ENCODE results near the gene TDRD3. TPM values are rescaled to one million over a fixed set of nuclear protein-coding genes. Genes with fewer than 3 reads are reported as not detected.

The TDRD3 gene
- polyA plus RNA-seq, 1 of the 3 experiments (the other 2 are of a cell fraction) = 3.8 TPM

- no peak for DNase-seq
- peak overlapping the region; percentile 80 for H3K4me2 ChIP-seq
- H3K36me3 ChIP-seq (replicated peaks in 1 of 2; ENCODE audit: control insufficient read depth in 1 of 2, insufficient read depth in 2 of 2, low read length in 1 of 2) = no peaks in the 10 kb centered on the region
- ChIA-PET CTCF (interaction anchor here (0.9 to 4.0 kb wide), 2 partner anchors 32 to 1555 kb away, joined by 3 to 14 read pairs; no protein-coding TSS in a partner anchor), POLR2A (no interaction called here)
- H3K27ac ChIP-seq (ENCODE audit: low read depth in 2 of 2, low read length in 1 of 2) = peak overlapping the region; percentile 84 to 97; a peak in 2 of 4 replicates
- peaks cover 58% of the 10 kb centered on the region for H3K79me2 ChIP-seq (ENCODE audit: insufficient read depth)
- H3K4me3 ChIP-seq (ENCODE audit: low read depth in 2 of 2, low read length in 1 of 2) = peak overlapping the region in 1 of 2 experiments; percentile 84; a peak in 2 of 4 replicates
- H3K27me3 ChIP-seq (ENCODE audit: insufficient read depth) = no peaks in the 10 kb centered on the region
- H3F3A ChIP-seq (replicated peaks; ENCODE audit: insufficient read depth) = peaks cover 16% of the 10 kb centered on the region
- WGBS (ENCODE audit: low lambda C conversion rate) = 91% methylated on average over 6 of the region's 6 CpGs
- H3K9ac ChIP-seq = peak overlapping the region; percentile 89
- TF ChIP-seq FOXM1 (IDR thresholded peaks at IDR 0.05; ENCODE audit: low read depth) (no peak), NRF1 (IDR thresholded peaks at IDR 0.05; ENCODE audit: low read depth, low read length) (no peak), RCOR1 (IDR thresholded peaks at IDR 0.05; ENCODE audit: low read length) (no peak), PBX3 (IDR thresholded peaks at IDR 0.05) (no peak), MAX (IDR thresholded peaks at IDR 0.05; ENCODE audit: low read depth) (no peak), FOXJ3 (CRISPR knock-in tag; IDR thresholded peaks at IDR 0.05) (no peak), EZH2phosphoT487 (IDR thresholded peaks at IDR 0.05; ENCODE audit: borderline replicate concordance, low read depth) (no peak), RAD21 (IDR thresholded peaks at IDR 0.05; ENCODE audit: low read length) (no peak)
- TF ChIP-seq, protein P1, sequence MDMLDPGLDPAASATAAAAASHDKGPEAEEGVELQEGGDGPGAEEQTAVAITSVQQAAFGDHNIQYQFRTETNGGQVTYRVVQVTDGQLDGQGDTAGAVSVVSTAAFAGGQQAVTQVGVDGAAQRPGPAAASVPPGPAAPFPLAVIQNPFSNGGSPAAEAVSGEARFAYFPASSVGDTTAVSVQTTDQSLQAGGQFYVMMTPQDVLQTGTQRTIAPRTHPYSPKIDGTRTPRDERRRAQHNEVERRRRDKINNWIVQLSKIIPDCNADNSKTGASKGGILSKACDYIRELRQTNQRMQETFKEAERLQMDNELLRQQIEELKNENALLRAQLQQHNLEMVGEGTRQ (IDR thresholded peaks at IDR 0.05; ENCODE audit: borderline replicate concordance, low read depth, low read length) = no peak
- H3K9me2 ChIP-seq = no peaks in the 10 kb centered on the region
- H3K9me3 ChIP-seq = no peaks in the 10 kb centered on the region
- peaks cover 3 to 8% of the 10 kb centered on the region in 2 experiments; a peak in 2 of 4 replicates for H3K4me1 ChIP-seq (ENCODE audit: control insufficient read depth in 1 of 2, insufficient read depth in 2 of 2, low read depth in 1 of 2, low read length in 1 of 2)
- no peaks in the 10 kb centered on the region for H4K20me1 ChIP-seq (ENCODE audit: insufficient read depth)
- H2AFZ ChIP-seq (ENCODE audit: low read depth) = no peak overlapping the region
These were observed 2.0 kb downstream of the TDRD3 start for GRCh38 chr13:60398907-60399589.

GRCh38 chr13:60402022-60402421 is 5.0 kb downstream of the TDRD3 start:
- H3K9me2 ChIP-seq = no peaks in the 10 kb centered on the region
- no peak overlapping the region for H3K4me2 ChIP-seq
- H4K20me1 ChIP-seq (ENCODE audit: insufficient read depth) = no peaks in the 10 kb centered on the region
- H3F3A ChIP-seq (replicated peaks; ENCODE audit: insufficient read depth) = peaks cover 6% of the 10 kb centered on the region
- H3K4me3 ChIP-seq (ENCODE audit: low read depth in 2 of 2, low read length in 1 of 2) = no peak overlapping the region
- ChIA-PET CTCF (no interaction called here), POLR2A (no interaction called here)
- no peak for TF ChIP-seq CHD2 (IDR thresholded peaks at IDR 0.05; ENCODE audit: low read length, partially characterized antibody)
- TF ChIP-seq RCOR1 (IDR thresholded peaks at IDR 0.05; ENCODE audit: low read length) = no peak
- TF ChIP-seq GABPA (IDR thresholded peaks at IDR 0.05; ENCODE audit: low read depth) = no peak
- TF ChIP-seq, protein P2, sequence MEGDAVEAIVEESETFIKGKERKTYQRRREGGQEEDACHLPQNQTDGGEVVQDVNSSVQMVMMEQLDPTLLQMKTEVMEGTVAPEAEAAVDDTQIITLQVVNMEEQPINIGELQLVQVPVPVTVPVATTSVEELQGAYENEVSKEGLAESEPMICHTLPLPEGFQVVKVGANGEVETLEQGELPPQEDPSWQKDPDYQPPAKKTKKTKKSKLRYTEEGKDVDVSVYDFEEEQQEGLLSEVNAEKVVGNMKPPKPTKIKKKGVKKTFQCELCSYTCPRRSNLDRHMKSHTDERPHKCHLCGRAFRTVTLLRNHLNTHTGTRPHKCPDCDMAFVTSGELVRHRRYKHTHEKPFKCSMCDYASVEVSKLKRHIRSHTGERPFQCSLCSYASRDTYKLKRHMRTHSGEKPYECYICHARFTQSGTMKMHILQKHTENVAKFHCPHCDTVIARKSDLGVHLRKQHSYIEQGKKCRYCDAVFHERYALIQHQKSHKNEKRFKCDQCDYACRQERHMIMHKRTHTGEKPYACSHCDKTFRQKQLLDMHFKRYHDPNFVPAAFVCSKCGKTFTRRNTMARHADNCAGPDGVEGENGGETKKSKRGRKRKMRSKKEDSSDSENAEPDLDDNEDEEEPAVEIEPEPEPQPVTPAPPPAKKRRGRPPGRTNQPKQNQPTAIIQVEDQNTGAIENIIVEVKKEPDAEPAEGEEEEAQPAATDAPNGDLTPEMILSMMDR (IDR thresholded peaks at IDR 0.05) = no peak
- TF ChIP-seq ZBTB33 (IDR thresholded peaks at IDR 0.05; ENCODE audit: borderline replicate concordance, low read depth) = no peak
- TF ChIP-seq ELF1 (IDR thresholded peaks at IDR 0.05) = no peak
- TF ChIP-seq SMC3 (IDR thresholded peaks at IDR 0.05; ENCODE audit: low read depth, low read length) = no peak
- no peak for TF ChIP-seq MAX (IDR thresholded peaks at IDR 0.05; ENCODE audit: low read depth)
- TF ChIP-seq NRF1 (IDR thresholded peaks at IDR 0.05; ENCODE audit: low read depth, low read length) = no peak
- H2AFZ ChIP-seq (ENCODE audit: low read depth) = no peak overlapping the region
- H3K79me2 ChIP-seq (ENCODE audit: insufficient read depth) = peaks cover 58% of the 10 kb centered on the region
- H3K9me3 ChIP-seq = no peaks in the 10 kb centered on the region
- H3K27me3 ChIP-seq (ENCODE audit: insufficient read depth) = no peaks in the 10 kb centered on the region
- H3K36me3 ChIP-seq (replicated peaks in 1 of 2; ENCODE audit: control insufficient read depth in 1 of 2, insufficient read depth in 2 of 2, low read length in 1 of 2) = no peaks in the 10 kb centered on the region
- no peak overlapping the region for H3K27ac ChIP-seq (ENCODE audit: low read depth in 2 of 2, low read length in 1 of 2)
- peaks cover 3 to 8% of the 10 kb centered on the region in 2 experiments; a peak in 2 of 4 replicates for H3K4me1 ChIP-seq (ENCODE audit: control insufficient read depth in 1 of 2, insufficient read depth in 2 of 2, low read depth in 1 of 2, low read length in 1 of 2)
- no peak overlapping the region for H3K9ac ChIP-seq
- DNase-seq = no peak
